ENCODE data around the gene COA1. TPM values are rescaled to one million over a fixed set of nuclear protein-coding genes. Genes with fewer than 3 reads are reported as not detected.

Gene COA1
- total RNA-seq, 4 donors from 2014 or later, result 59.4 to 72.0 (median 68.7) TPM

DNA sequence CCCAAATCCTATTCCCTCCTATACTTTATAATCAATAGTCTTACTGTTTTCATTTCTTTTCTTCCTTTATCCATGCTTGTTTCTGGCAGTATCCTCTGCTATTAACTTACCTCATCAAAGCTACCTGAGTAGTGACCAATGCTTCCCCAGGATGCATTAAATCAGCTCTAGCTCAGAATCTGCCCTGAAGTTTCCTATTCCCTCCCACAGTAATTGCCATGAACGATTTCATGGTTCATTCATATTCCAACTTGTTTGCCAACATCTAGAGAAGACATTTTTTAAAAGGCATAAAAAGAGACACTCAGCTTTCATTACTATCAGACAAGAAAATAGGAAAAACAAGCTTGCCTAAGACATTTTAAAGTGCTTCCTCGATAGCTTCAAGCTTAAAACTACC lies 42.3 kb downstream of the COA1 start:
- no peaks in the 10 kb centered on the region for H3K36me3 ChIP-seq
- no peaks in the 10 kb centered on the region for H3K4me1 ChIP-seq
- intact Hi-C loops (cut with DNase I), result no loop called here
- no peaks in the 10 kb centered on the region for H3K9me3 ChIP-seq
- no peak overlapping the region for H3K4me3 ChIP-seq (replicated peaks in 1 of 3)
- no peak overlapping the region for H3K27ac ChIP-seq
- H3K27me3 ChIP-seq, result no peaks in the 10 kb centered on the region
- WGBS, 2 donors, result 84 to 86% methylated on average over 2 of the region's 2 CpGs
- no peak for TF ChIP-seq POLR2A (IDR thresholded peaks at IDR 0.05)
- TF ChIP-seq, protein P1, sequence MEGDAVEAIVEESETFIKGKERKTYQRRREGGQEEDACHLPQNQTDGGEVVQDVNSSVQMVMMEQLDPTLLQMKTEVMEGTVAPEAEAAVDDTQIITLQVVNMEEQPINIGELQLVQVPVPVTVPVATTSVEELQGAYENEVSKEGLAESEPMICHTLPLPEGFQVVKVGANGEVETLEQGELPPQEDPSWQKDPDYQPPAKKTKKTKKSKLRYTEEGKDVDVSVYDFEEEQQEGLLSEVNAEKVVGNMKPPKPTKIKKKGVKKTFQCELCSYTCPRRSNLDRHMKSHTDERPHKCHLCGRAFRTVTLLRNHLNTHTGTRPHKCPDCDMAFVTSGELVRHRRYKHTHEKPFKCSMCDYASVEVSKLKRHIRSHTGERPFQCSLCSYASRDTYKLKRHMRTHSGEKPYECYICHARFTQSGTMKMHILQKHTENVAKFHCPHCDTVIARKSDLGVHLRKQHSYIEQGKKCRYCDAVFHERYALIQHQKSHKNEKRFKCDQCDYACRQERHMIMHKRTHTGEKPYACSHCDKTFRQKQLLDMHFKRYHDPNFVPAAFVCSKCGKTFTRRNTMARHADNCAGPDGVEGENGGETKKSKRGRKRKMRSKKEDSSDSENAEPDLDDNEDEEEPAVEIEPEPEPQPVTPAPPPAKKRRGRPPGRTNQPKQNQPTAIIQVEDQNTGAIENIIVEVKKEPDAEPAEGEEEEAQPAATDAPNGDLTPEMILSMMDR (IDR thresholded peaks at IDR 0.05), result no peak
- DNase-seq, result no peak

- intact Hi-C loops (cut with DNase I), result no loop called here
- TF ChIP-seq, protein P1 (IDR thresholded peaks at IDR 0.05), result no peak
- no peak for TF ChIP-seq POLR2A (IDR thresholded peaks at IDR 0.05)
- WGBS, 2 donors, result 81 to 99% methylated on average over 3 of the region's 3 CpGs
- no peak for DNase-seq
- Histone ChIP-seq H3K27me3 (no peaks in the 10 kb centered on the region), H3K36me3 (no peaks in the 10 kb centered on the region), H3K4me3 (replicated peaks in 1 of 3) (no peak overlapping the region), H3K9me3 (no peaks in the 10 kb centered on the region), H3K27ac (no peak overlapping the region), H3K4me1 (no peaks in the 10 kb centered on the region)
These were observed 48.6 kb downstream of the COA1 start for GRCh38 chr7:43680736-43681135.

- H3K4me1 ChIP-seq, result no peaks in the 10 kb centered on the region
- intact Hi-C loops (cut with DNase I), result no loop called here
- no peaks in the 10 kb centered on the region for H3K9me3 ChIP-seq
- 97 to 98% methylated on average over 4 of the region's 4 CpGs for WGBS, 2 donors
- DNase-seq, result no peak
- TF ChIP-seq, protein P1 (IDR thresholded peaks at IDR 0.05), result no peak
- no peak for TF ChIP-seq POLR2A (IDR thresholded peaks at IDR 0.05)
- H3K36me3 ChIP-seq, result no peaks in the 10 kb centered on the region
- H3K27me3 ChIP-seq, result no peaks in the 10 kb centered on the region
- no peak overlapping the region for H3K4me3 ChIP-seq (replicated peaks in 1 of 3)
- H3K27ac ChIP-seq, result no peak overlapping the region
These were observed 49.9 kb downstream of the COA1 start for GRCh38 chr7:43679210-43680068.

DNA sequence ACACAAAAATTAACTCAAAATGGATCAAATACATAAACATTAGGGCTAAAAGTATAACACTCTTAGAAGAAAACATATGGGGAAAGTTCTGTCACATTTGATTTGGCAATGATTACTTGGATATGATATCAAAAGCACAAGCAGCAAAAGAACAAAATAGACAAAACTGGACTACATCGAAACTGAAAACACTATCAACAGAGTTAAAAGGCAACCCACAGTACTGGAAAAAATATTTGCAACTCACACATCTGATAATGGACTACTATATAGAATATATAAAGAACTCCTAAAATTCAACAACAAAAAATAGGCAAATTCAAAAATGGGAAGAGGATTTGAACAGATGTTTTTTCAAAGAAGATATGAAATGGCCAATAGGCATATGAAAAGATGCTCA lies 51.0 kb downstream of the COA1 start:
- intact Hi-C loops (cut with DNase I), result no loop called here
- TF ChIP-seq POLR2A (IDR thresholded peaks at IDR 0.05), result no peak
- TF ChIP-seq, protein P1 (IDR thresholded peaks at IDR 0.05), result no peak
- no peaks in the 10 kb centered on the region for H3K4me1 ChIP-seq

DNA sequence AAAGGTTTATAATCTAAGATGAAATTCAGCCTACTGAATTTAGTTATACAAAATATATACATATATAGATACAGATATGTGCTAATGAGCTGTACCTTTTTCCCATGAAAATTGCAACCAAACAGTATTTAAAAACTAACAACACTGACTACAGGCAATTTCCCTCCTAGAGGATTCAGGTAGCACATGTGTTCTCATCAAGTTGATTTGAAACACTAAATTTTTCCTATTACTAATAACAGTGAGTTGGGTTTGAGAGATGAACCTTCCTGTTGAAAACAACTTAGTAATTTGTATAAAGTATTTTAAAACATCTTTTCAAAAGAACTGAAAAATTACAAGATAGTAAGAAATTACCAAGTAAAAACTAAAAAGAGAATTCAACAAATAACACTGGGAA lies 51.5 kb downstream of the COA1 start:
- DNase-seq, result no peak
- TF ChIP-seq, protein P1 (IDR thresholded peaks at IDR 0.05), result no peak
- TF ChIP-seq POLR2A (IDR thresholded peaks at IDR 0.05), result no peak
- intact Hi-C loops (cut with DNase I), result no loop called here
- no peaks in the 10 kb centered on the region for H3K4me1 ChIP-seq
- H3K27me3 ChIP-seq, result no peaks in the 10 kb centered on the region
- H3K27ac ChIP-seq, result no peak overlapping the region
- H3K4me3 ChIP-seq (replicated peaks in 1 of 3), result no peak overlapping the region
- no peaks in the 10 kb centered on the region for H3K36me3 ChIP-seq
- no peaks in the 10 kb centered on the region for H3K9me3 ChIP-seq

More for the DNA sequence above, 51.0 kb downstream of the COA1 start:
- WGBS, 2 donors, result 90 to 95% methylated on average over 1 of the region's 1 CpG
- Histone ChIP-seq H3K9me3 (no peaks in the 10 kb centered on the region), H3K4me3 (replicated peaks in 1 of 3) (no peak overlapping the region), H3K36me3 (no peaks in the 10 kb centered on the region), H3K27me3 (no peaks in the 10 kb centered on the region), H3K27ac (no peak overlapping the region)
- DNase-seq, result no peak
